H4 (cell line): ENCODE data around the gene PCSK6. TPM values are rescaled to one million over a fixed set of nuclear protein-coding genes. Genes with fewer than 3 reads are reported as not detected.

Source experiments
- total RNA-seq: library from RNA; depleted of rRNA; stranded (reverse); fragments of >200 nt; shearing (Covaris generic); gene quantifications from 2 replicates; pipeline ENCODE4 v1.2.3, GENCODE V29; 2014; rRNA removed

The PCSK6 gene
- total RNA-seq, 1 experiment from 2014 or later, result not detected

Other genes starting within 250 kb of the PCSK6 start
- gene CHSY1, start 237.7 kb downstream of the PCSK6 start, total RNA-seq, result 18.1 and 22.5 TPM in 2 replicates
- gene SELENOS, start 212.2 kb downstream of the PCSK6 start, total RNA-seq, result 67.4 and 68.3 TPM in 2 replicates
- 22.0 and 36.3 TPM in 2 replicates for gene SNRPA1, start 194.5 kb downstream of the PCSK6 start, total RNA-seq
- gene TM2D3, start 162.7 kb upstream of the PCSK6 start, total RNA-seq, result 47.9 and 50.3 TPM in 2 replicates
- 5.7 and 8.2 TPM in 2 replicates for gene TARS3, start 234.8 kb upstream of the PCSK6 start, total RNA-seq